Epithelial cell of proximal tubule (primary cell): ENCODE data around the gene B4GALT1. TPM values are rescaled to one million over a fixed set of nuclear protein-coding genes. Genes with fewer than 3 reads are reported as not detected.
"Not testable (repeated sequence)": the region's sequence is repeated elsewhere in the genome, so short reads cannot be mapped to it uniquely, and the experiment has no call there.

Source experiments
- DNase-seq: peaks from one replicate; pipeline ENCODE4 v3.0.0-alpha.2; 2011; ENCODE audit warnings: low read depth
- H3K4me3 ChIP-seq: 2 replicates; pipeline ENCODE4 v1.5.1; 2011; ENCODE audit warnings: low read depth, mild to moderate bottlenecking, low read length
- total RNA-seq: library from RNA; depleted of rRNA; stranded (reverse); fragments of >200 nt; gene quantifications from 2 replicates; pipeline ENCODE4 v1.2.3, GENCODE V29; 2015
- TF ChIP-seq, protein P1 (sequence below): conservative IDR thresholded peaks from 2 replicates; pipeline ENCODE4 v1.5.1; 2012; ENCODE audit warnings: low read depth, mild to moderate bottlenecking, low read length

Gene B4GALT1
- total RNA-seq, 1 donor from 2014 or later: 60.7 TPM

DNA sequence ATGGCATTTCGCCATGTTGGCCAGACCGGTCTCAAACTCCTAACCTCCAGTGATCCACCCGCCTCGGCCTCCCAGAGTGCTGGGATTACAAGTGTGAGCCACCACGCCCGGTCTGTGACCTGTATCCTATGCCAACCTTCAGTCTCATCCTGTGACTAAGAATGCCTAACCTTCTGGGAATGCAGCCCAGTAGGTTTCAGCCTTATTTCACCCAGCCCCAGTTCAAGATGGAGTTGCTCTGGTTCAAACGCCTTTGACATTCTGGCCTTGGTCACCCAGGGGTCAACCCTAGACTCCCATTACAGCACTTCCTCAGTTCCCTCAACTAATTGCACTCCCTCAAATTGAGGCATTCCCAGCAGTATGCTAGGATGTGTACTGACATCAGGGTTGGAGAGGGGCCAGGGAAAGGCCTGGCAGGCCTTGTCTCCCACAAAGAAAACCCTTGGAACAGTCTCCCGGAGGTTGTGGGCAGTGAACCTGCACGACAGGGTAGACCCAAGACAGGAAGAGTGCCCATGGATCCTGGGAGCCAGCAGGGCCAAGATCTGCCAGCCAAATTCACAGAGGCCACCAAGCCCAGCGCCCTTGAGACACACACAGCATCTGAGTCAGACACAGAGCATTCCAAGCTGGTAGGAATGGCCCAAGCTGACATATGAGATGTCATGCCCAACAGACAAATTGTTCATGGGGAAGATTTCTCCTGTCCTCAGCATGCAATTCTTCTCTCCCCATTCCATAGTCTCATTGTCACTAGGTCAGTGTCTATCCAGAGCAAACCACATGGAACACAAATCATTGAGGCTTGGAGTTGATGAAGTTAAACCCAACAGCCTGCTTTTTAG is 65.8 kb downstream of the B4GALT1 start:
- DNase-seq: peak; percentile 91
- no peak overlapping the region for H3K4me3 ChIP-seq
- TF ChIP-seq, protein P1, sequence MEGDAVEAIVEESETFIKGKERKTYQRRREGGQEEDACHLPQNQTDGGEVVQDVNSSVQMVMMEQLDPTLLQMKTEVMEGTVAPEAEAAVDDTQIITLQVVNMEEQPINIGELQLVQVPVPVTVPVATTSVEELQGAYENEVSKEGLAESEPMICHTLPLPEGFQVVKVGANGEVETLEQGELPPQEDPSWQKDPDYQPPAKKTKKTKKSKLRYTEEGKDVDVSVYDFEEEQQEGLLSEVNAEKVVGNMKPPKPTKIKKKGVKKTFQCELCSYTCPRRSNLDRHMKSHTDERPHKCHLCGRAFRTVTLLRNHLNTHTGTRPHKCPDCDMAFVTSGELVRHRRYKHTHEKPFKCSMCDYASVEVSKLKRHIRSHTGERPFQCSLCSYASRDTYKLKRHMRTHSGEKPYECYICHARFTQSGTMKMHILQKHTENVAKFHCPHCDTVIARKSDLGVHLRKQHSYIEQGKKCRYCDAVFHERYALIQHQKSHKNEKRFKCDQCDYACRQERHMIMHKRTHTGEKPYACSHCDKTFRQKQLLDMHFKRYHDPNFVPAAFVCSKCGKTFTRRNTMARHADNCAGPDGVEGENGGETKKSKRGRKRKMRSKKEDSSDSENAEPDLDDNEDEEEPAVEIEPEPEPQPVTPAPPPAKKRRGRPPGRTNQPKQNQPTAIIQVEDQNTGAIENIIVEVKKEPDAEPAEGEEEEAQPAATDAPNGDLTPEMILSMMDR: no peak

DNA sequence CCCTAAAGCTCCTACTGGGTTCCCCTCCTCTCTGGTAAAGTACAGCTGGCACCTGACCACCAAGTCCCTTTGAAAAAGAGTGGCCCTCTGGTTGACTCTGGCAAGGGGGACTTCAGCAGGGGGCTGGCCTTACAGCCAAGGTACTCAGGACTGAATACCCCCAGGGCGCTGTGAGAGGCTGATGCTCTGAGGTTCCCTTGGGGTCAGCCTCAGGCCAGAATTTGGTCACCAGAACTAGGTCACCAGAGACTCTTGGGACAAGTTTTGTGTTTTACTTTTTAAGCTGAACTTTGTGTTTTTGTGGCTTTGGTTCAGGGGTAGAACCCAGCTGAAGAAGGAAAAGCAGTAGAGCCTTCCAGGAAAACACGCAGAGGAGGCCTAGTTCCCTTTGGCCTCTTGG is 67.4 kb downstream of the B4GALT1 start:
- TF ChIP-seq, protein P1: no peak
- DNase-seq: no peak
- no peak overlapping the region for H3K4me3 ChIP-seq

DNA sequence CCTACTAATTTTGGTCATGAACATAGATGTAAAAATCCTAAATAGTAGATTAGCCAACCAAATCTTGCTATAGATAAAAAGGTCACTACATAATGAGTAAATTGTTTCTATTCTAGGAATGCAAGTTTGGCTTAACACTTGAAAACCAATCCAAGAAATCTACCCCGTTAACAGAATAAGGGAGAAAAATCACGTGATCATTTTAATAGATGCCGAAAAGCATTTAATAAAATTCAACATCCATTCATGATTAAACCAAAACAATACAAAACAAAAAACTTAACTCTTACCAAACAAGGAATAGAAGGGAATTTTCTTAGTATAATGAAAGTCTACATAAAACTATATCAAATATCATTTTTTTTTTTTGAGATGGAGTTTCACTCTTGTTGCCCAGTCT is 69.9 kb downstream of the B4GALT1 start:
- TF ChIP-seq, protein P1: no peak
- no peak for DNase-seq
- H3K4me3 ChIP-seq: no peak overlapping the region

DNA sequence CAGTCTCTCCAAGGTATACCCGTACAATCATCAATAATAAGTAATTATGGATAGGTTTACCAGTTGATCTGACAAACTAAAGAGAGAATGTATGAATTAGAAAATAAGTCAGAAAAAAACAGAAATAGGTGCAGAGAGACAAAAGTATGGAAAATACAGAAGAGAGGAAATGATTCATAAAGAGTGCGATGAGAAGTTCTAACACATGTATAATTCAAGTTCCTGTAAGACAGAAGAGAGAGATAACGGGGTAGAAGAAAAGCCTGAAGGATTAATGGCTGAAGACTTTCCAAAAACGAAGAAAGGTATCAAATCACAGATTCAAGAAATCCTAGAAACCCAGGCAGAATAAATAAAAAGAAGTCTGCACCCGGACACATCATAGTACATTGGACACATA is 74.5 kb downstream of the B4GALT1 start:
- no peak overlapping the region for H3K4me3 ChIP-seq
- TF ChIP-seq, protein P1: no peak
- no peak for DNase-seq

DNA sequence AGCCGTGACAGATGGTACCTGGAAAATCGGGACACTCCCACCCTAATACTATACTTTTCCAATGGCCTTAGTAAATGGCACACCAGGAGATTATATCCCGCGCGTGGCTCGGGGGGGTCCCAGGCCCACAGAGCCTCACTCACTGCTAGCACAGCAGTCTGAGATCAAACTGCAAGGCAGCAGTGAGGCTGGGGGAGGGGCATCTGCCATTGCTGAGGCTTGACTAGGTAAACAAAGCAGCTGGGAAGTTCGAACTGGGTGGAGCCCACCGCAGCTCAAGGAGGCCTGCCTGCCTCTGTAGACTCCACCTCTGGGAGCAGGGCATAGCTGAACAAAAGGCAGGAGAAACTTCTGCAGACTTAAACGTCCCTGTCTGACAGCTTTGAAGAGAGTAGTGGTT is 81.5 kb downstream of the B4GALT1 start:
- not testable (repeated sequence) for DNase-seq, H3K4me3 ChIP-seq

DNA sequence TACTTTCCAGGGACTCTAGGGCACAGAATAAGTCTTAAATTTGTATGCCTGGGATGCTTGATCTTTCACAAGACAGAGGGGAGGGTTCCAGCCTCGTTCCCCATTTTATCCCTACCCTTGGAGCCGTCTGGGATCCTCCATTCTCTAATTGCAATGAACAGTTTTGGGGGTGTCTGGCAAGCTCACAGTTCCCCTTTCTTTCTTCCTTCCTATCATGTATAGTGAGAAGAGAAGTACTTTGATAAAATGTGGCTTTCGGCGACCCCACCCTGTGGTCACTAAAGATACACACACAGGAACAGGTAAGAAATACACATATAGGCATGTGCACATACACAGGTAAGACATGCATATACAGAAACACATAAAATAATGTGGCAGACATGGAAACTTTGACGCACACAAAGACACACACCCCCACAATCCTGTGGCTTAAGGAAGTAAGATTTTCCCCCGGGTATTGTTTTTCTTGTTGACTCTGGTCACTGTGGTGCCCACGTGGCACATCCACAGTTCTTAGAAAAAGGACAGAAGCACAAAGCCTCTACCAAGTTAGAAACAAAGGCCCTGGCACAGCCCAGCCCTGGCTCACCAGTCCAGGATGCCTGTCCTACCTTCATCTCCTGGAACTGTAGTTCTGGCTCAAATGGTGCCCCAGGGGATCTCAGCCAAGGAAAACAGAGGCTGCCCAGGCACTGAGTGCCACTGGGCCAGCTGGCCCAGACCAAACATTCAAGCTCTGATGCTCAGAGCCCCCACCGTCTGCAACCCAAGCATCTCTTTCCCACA is 84.4 kb downstream of the B4GALT1 start:
- H3K4me3 ChIP-seq: no peak overlapping the region
- no peak for DNase-seq
- TF ChIP-seq, protein P1: no peak

DNA sequence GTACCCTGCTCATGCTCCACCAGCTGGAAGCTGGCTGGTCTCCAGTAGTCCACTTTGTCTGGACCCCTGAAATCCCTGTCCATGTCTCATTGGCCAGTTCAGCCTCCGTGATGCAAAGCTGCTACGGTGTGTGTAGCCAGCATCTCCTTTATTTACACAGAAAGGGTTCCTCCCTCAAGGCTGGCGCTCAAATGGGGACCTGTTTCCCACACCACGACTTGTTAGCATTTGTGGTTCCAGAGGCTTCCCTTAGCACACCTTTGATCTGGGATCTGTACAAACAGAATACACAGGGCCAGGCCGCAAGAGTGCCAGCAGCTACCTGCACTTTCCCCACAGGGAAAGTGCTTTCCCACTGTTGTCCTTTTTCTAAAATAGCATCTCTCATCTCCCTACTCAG is 85.0 kb downstream of the B4GALT1 start:
- DNase-seq: no peak
- TF ChIP-seq, protein P1: no peak
- no peak overlapping the region for H3K4me3 ChIP-seq
